ENCODE measurements around the gene PRKG1. TPM values are rescaled to one million over a fixed set of nuclear protein-coding genes. Genes with fewer than 3 reads are reported as not detected.

The PRKG1 gene
- total and polyA plus RNA-seq, 2 experiments from 2014 or later: 18.2 to 21.1 TPM

DNA sequence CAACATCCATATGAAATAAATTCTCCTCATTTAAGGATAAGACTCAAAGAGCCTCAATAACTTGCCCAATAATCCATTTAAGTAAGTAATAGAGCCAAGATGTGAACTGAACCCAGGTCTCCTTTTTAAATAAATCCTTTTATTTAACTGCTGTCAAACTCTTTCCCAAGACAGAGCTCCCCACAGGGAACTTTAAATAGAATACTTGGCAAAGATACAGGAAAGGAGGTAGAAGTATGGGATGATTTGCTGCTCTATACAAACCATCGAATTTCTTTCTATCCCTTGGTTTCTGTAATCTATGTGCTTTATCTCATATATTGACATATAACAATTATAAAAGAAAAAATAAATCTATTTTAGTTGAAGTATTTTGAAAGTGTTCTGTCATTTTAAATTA, 329.2 kb downstream of the PRKG1 start:
- Histone ChIP-seq H3K27ac (ENCODE audit: low read depth) (no peak overlapping the region), H3K4me2 (no peak overlapping the region), H3K4me1 (ENCODE audit: insufficient read depth) (peaks cover 11% of the 10 kb centered on the region), H3K9me2 (ENCODE audit: insufficient read depth) (no peaks in the 10 kb centered on the region), H3K79me2 (replicated peaks; ENCODE audit: insufficient read depth) (no peaks in the 10 kb centered on the region), H3K27me3 (ENCODE audit: insufficient read depth) (no peaks in the 10 kb centered on the region), H4K20me1 (replicated peaks; ENCODE audit: insufficient read depth) (no peaks in the 10 kb centered on the region), H3K4me3 (no peak overlapping the region), H3F3A (replicated peaks; ENCODE audit: low read depth) (no peaks in the 10 kb centered on the region), H2AFZ (no peak overlapping the region), H3K36me3 (ENCODE audit: insufficient read depth) (no peaks in the 10 kb centered on the region)
- ATAC-seq (no peak), DNase-seq (ENCODE audit: low spot score) (no peak)
- TF ChIP-seq, protein P1, sequence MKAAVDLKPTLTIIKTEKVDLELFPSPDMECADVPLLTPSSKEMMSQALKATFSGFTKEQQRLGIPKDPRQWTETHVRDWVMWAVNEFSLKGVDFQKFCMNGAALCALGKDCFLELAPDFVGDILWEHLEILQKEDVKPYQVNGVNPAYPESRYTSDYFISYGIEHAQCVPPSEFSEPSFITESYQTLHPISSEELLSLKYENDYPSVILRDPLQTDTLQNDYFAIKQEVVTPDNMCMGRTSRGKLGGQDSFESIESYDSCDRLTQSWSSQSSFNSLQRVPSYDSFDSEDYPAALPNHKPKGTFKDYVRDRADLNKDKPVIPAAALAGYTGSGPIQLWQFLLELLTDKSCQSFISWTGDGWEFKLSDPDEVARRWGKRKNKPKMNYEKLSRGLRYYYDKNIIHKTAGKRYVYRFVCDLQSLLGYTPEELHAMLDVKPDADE (IDR thresholded peaks at IDR 0.05): no peak
- Mint-ChIP-seq H3K27me3 (ENCODE audit: insufficient read depth, low read depth, poor library complexity) (no peaks in the 10 kb centered on the region), H3K27ac (no peak overlapping the region; the same call in 1 of the 2 replicates), H3K4me3 (no peak overlapping the region), H3K36me3 (ENCODE audit: low read depth) (no peaks in the 10 kb centered on the region), H3K9me3 (no peaks in the 10 kb centered on the region), H3K4me1 (peaks cover 21% of the 10 kb centered on the region)

DNA sequence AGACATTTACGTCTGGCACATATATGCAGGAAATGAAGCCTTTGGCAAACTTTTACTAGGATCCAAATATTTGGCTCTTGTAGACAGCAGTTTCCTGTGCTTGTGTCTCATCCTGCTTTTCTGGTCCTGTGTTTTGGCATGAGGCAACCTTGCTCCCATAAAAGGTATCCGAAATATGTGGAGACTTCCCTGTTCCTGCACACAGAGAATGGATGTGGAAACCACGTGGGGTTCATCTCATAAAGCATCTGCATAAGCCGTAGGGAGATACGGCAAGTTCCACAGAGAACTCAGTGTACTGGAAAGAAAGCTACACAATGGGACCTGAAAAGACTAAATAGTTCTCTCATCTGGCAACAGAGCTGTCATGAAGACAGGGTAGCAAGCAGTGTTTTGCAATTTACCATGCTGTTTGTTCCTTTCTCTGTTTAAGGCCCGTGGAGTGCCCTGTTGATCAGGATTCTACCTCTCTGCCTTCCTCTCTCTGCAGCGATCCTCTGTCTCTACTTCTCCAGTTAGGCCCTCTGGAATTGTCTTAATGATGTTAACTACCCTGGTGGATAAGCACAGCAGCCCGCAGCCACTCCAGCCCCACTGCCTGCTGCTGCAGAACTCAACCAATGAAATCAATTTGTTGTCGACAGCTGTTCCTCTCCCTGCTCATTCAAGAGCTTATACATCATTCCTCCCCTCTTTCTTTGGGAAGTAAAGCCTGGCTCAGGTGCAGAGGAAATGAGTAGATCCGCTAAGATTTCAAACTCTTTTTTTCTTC, 331.5 kb downstream of the PRKG1 start:
- Histone ChIP-seq H3K27ac (ENCODE audit: low read depth) (peak overlapping the region; percentile 27; the same call in 1 of the 2 replicates), H3K27me3 (ENCODE audit: insufficient read depth) (no peaks in the 10 kb centered on the region), H3K79me2 (replicated peaks; ENCODE audit: insufficient read depth) (no peaks in the 10 kb centered on the region), H3K4me1 (ENCODE audit: insufficient read depth) (peaks cover 11% of the 10 kb centered on the region), H3K36me3 (ENCODE audit: insufficient read depth) (no peaks in the 10 kb centered on the region), H2AFZ (no peak overlapping the region), H3K4me3 (no peak overlapping the region), H3F3A (replicated peaks; ENCODE audit: low read depth) (no peaks in the 10 kb centered on the region), H4K20me1 (replicated peaks; ENCODE audit: insufficient read depth) (no peaks in the 10 kb centered on the region), H3K9me2 (ENCODE audit: insufficient read depth) (no peaks in the 10 kb centered on the region), H3K4me2 (no peak overlapping the region; the same call in 1 of the 2 replicates)
- Mint-ChIP-seq H3K36me3 (ENCODE audit: low read depth) (no peaks in the 10 kb centered on the region), H3K27me3 (ENCODE audit: insufficient read depth, low read depth, poor library complexity) (no peaks in the 10 kb centered on the region), H3K9me3 (no peaks in the 10 kb centered on the region), H3K27ac (peak overlapping the region; percentile 6; the same call in 1 of the 2 replicates), H3K4me3 (no peak overlapping the region), H3K4me1 (peaks cover 17% of the 10 kb centered on the region)
- ATAC-seq (peak; percentile 80), DNase-seq (ENCODE audit: low spot score) (peak; percentile 36)
- TF ChIP-seq EZH2 (IDR thresholded peaks at IDR 0.05; ENCODE audit: low read depth, unreplicated experiment) (no peak), REST (IDR thresholded peaks at IDR 0.05; ENCODE audit: unreplicated experiment) (no peak), JUNB (IDR thresholded peaks at IDR 0.05; ENCODE audit: unreplicated experiment) (no peak), POLR2AphosphoS5 (IDR thresholded peaks at IDR 0.05; ENCODE audit: low read depth) (no peak), NANOG (IDR thresholded peaks at IDR 0.05; ENCODE audit: borderline replicate concordance) (no peak), CREB1 (CRISPR knock-in tag; IDR thresholded peaks at IDR 0.05; ENCODE audit: low read depth) (no peak)
- TF ChIP-seq, protein P2, sequence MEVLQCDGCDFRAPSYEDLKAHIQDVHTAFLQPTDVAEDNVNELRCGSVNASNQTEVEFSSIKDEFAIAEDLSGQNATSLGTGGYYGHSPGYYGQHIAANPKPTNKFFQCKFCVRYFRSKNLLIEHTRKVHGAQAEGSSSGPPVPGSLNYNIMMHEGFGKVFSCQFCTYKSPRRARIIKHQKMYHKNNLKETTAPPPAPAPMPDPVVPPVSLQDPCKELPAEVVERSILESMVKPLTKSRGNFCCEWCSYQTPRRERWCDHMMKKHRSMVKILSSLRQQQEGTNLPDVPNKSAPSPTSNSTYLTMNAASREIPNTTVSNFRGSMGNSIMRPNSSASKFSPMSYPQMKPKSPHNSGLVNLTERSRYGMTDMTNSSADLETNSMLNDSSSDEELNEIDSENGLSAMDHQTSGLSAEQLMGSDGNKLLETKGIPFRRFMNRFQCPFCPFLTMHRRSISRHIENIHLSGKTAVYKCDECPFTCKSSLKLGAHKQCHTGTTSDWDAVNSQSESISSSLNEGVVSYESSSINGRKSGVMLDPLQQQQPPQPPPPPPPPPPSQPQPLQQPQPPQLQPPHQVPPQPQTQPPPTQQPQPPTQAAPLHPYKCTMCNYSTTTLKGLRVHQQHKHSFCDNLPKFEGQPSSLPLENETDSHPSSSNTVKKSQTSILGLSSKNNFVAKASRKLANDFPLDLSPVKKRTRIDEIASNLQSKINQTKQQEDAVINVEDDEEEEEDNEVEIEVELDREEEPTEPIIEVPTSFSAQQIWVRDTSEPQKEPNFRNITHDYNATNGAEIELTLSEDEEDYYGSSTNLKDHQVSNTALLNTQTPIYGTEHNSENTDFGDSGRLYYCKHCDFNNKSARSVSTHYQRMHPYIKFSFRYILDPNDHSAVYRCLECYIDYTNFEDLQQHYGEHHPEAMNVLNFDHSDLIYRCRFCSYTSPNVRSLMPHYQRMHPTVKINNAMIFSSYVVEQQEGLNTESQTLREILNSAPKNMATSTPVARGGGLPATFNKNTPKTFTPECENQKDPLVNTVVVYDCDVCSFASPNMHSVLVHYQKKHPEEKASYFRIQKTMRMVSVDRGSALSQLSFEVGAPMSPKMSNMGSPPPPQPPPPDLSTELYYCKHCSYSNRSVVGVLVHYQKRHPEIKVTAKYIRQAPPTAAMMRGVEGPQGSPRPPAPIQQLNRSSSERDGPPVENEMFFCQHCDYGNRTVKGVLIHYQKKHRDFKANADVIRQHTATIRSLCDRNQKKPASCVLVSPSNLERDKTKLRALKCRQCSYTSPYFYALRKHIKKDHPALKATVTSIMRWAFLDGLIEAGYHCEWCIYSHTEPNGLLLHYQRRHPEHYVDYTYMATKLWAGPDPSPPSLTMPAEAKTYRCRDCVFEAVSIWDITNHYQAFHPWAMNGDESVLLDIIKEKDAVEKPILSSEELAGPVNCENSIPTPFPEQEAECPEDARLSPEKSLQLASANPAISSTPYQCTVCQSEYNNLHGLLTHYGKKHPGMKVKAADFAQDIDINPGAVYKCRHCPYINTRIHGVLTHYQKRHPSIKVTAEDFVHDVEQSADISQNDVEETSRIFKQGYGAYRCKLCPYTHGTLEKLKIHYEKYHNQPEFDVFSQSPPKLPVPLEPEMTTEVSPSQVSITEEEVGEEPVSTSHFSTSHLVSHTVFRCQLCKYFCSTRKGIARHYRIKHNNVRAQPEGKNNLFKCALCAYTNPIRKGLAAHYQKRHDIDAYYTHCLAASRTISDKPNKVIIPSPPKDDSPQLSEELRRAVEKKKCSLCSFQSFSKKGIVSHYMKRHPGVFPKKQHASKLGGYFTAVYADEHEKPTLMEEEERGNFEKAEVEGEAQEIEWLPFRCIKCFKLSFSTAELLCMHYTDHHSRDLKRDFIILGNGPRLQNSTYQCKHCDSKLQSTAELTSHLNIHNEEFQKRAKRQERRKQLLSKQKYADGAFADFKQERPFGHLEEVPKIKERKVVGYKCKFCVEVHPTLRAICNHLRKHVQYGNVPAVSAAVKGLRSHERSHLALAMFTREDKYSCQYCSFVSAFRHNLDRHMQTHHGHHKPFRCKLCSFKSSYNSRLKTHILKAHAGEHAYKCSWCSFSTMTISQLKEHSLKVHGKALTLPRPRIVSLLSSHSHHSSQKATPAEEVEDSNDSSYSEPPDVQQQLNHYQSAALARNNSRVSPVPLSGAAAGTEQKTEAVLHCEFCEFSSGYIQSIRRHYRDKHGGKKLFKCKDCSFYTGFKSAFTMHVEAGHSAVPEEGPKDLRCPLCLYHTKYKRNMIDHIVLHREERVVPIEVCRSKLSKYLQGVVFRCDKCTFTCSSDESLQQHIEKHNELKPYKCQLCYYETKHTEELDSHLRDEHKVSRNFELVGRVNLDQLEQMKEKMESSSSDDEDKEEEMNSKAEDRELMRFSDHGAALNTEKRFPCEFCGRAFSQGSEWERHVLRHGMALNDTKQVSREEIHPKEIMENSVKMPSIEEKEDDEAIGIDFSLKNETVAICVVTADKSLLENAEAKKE (CRISPR knock-in tag; IDR thresholded peaks at IDR 0.05): no peak
- TF ChIP-seq, protein P1 (IDR thresholded peaks at IDR 0.05): no peak

All from GM23338 (cell line).